ENCODE measurements around the gene SERPINB12. TPM values are rescaled to one million over a fixed set of nuclear protein-coding genes. Genes with fewer than 3 reads are reported as not detected.

The SERPINB12 gene
- polyA plus RNA-seq (2013, experiment 1 of 2), result not detected
- polyA plus RNA-seq (2013, experiment 2 of 2), result not detected

GRCh38 chr18:63542069-63542468 is at the start of gene SERPINB12:
SERPINB12 (plus strand) TSS chr18:63542369; CDS start chr18:63556160, 13,791 bp downstream.
- Histone ChIP-seq H3K36me3 (ENCODE audit: control insufficient read depth, insufficient read depth, low read length) (no peaks in the 10 kb centered on the region), H3K4me1 (ENCODE audit: control insufficient read depth, insufficient read depth, low read length, poor library complexity, severe bottlenecking) (no peaks in the 10 kb centered on the region), H3K27ac (ENCODE audit: low read depth, low read length, severe bottlenecking) (no peak within 1 kb of the TSS), H3K9me3 (ENCODE audit: control insufficient read depth, low read length) (no peaks in the 10 kb centered on the region), H3K4me3 (ENCODE audit: extremely low read depth, insufficient read depth, low read length, poor library complexity, severe bottlenecking) (no peak within 1 kb of the TSS)
- no CpG with 5 or more reads among the region's 1 CpG for WGBS, 2 experiments (ENCODE audit: insufficient coverage in 2 of 2)

- H3K4me1 ChIP-seq (ENCODE audit: control insufficient read depth, insufficient read depth, low read length, poor library complexity, severe bottlenecking), result no peaks in the 10 kb centered on the region
- 88 to 90% methylated on average over 3 of the region's 3 CpGs for WGBS, 2 experiments (ENCODE audit: insufficient coverage in 2 of 2)
- no peaks in the 10 kb centered on the region for H3K9me3 ChIP-seq (ENCODE audit: control insufficient read depth, low read length)
- H3K4me3 ChIP-seq (ENCODE audit: extremely low read depth, insufficient read depth, low read length, poor library complexity, severe bottlenecking), result no peak overlapping the region
- H3K36me3 ChIP-seq (ENCODE audit: control insufficient read depth, insufficient read depth, low read length), result no peaks in the 10 kb centered on the region
- H3K27ac ChIP-seq (ENCODE audit: low read depth, low read length, severe bottlenecking), result no peak overlapping the region
Measured at GRCh38 chr18:63492851-63493250, 49.3 kb upstream of the SERPINB12 start.

- Histone ChIP-seq H3K4me1 (ENCODE audit: control insufficient read depth, insufficient read depth, low read length, poor library complexity, severe bottlenecking) (no peaks in the 10 kb centered on the region), H3K9me3 (ENCODE audit: control insufficient read depth, low read length) (no peaks in the 10 kb centered on the region), H3K4me3 (ENCODE audit: extremely low read depth, insufficient read depth, low read length, poor library complexity, severe bottlenecking) (no peak overlapping the region), H3K27ac (ENCODE audit: low read depth, low read length, severe bottlenecking) (no peak overlapping the region), H3K36me3 (ENCODE audit: control insufficient read depth, insufficient read depth, low read length) (no peaks in the 10 kb centered on the region)
- no CpG with 5 or more reads among the region's 2 CpGs for WGBS, 2 experiments (ENCODE audit: insufficient coverage in 2 of 2)
Measured at GRCh38 chr18:63495675-63496074, 46.5 kb upstream of the SERPINB12 start.

- Histone ChIP-seq H3K4me3 (ENCODE audit: extremely low read depth, insufficient read depth, low read length, poor library complexity, severe bottlenecking) (no peak overlapping the region), H3K9me3 (ENCODE audit: control insufficient read depth, low read length) (no peaks in the 10 kb centered on the region), H3K27ac (ENCODE audit: low read depth, low read length, severe bottlenecking) (no peak overlapping the region), H3K4me1 (ENCODE audit: control insufficient read depth, insufficient read depth, low read length, poor library complexity, severe bottlenecking) (no peaks in the 10 kb centered on the region), H3K36me3 (ENCODE audit: control insufficient read depth, insufficient read depth, low read length) (no peaks in the 10 kb centered on the region)
- WGBS, 2 experiments (ENCODE audit: insufficient coverage in 2 of 2), result 100% methylated on average over 1 of the region's 2 CpGs; no CpG with 5 or more reads in 1 of the 2 experiments
Measured at GRCh38 chr18:63505566-63506335, 36.4 kb upstream of the SERPINB12 start.

GRCh38 chr18:63506336-63506646 is 35.9 kb upstream of the SERPINB12 start:
- no peaks in the 10 kb centered on the region for H3K4me1 ChIP-seq (ENCODE audit: control insufficient read depth, insufficient read depth, low read length, poor library complexity, severe bottlenecking)
- no peaks in the 10 kb centered on the region for H3K9me3 ChIP-seq (ENCODE audit: control insufficient read depth, low read length)
- H3K27ac ChIP-seq (ENCODE audit: low read depth, low read length, severe bottlenecking), result no peak overlapping the region
- H3K4me3 ChIP-seq (ENCODE audit: extremely low read depth, insufficient read depth, low read length, poor library complexity, severe bottlenecking), result no peak overlapping the region
- 100% methylated on average over 1 of the region's 3 CpGs; no CpG with 5 or more reads in 1 of the 2 experiments for WGBS, 2 experiments (ENCODE audit: insufficient coverage in 2 of 2)
- no peaks in the 10 kb centered on the region for H3K36me3 ChIP-seq (ENCODE audit: control insufficient read depth, insufficient read depth, low read length)

- Histone ChIP-seq H3K4me1 (ENCODE audit: control insufficient read depth, insufficient read depth, low read length, poor library complexity, severe bottlenecking) (no peaks in the 10 kb centered on the region), H3K27ac (ENCODE audit: low read depth, low read length, severe bottlenecking) (no peak overlapping the region)
- 63 to 90% methylated on average over 1 to 2 of the region's 3 CpGs for WGBS, 2 experiments (ENCODE audit: insufficient coverage in 2 of 2)
Measured at GRCh38 chr18:63508596-63508995, 33.6 kb upstream of the SERPINB12 start.

GRCh38 chr18:63511285-63511684 is 30.9 kb upstream of the SERPINB12 start:
- Histone ChIP-seq H3K4me3 (ENCODE audit: extremely low read depth, insufficient read depth, low read length, poor library complexity, severe bottlenecking) (no peak overlapping the region), H3K9me3 (ENCODE audit: control insufficient read depth, low read length) (no peaks in the 10 kb centered on the region), H3K27ac (ENCODE audit: low read depth, low read length, severe bottlenecking) (no peak overlapping the region), H3K36me3 (ENCODE audit: control insufficient read depth, insufficient read depth, low read length) (no peaks in the 10 kb centered on the region), H3K4me1 (ENCODE audit: control insufficient read depth, insufficient read depth, low read length, poor library complexity, severe bottlenecking) (no peaks in the 10 kb centered on the region)
- 4 to 20% methylated on average over 3 to 4 of the region's 7 CpGs for WGBS, 2 experiments (ENCODE audit: insufficient coverage in 2 of 2)

More at GRCh38 chr18:63508596-63508995, 33.6 kb upstream of the SERPINB12 start:
- H3K9me3 ChIP-seq (ENCODE audit: control insufficient read depth, low read length), result no peaks in the 10 kb centered on the region
- H3K36me3 ChIP-seq (ENCODE audit: control insufficient read depth, insufficient read depth, low read length), result no peaks in the 10 kb centered on the region
- H3K4me3 ChIP-seq (ENCODE audit: extremely low read depth, insufficient read depth, low read length, poor library complexity, severe bottlenecking), result no peak overlapping the region

- WGBS, 2 experiments (ENCODE audit: insufficient coverage in 2 of 2), result no CpG with 5 or more reads among the region's 6 CpGs
- no peak overlapping the region for H3K4me3 ChIP-seq (ENCODE audit: extremely low read depth, insufficient read depth, low read length, poor library complexity, severe bottlenecking)
- H3K27ac ChIP-seq (ENCODE audit: low read depth, low read length, severe bottlenecking), result no peak overlapping the region
- H3K4me1 ChIP-seq (ENCODE audit: control insufficient read depth, insufficient read depth, low read length, poor library complexity, severe bottlenecking), result no peaks in the 10 kb centered on the region
- H3K36me3 ChIP-seq (ENCODE audit: control insufficient read depth, insufficient read depth, low read length), result no peaks in the 10 kb centered on the region
- no peaks in the 10 kb centered on the region for H3K9me3 ChIP-seq (ENCODE audit: control insufficient read depth, low read length)
Measured at GRCh38 chr18:63514326-63514725, 27.8 kb upstream of the SERPINB12 start.

- H3K9me3 ChIP-seq (ENCODE audit: control insufficient read depth, low read length), result no peaks in the 10 kb centered on the region
- 93 to 95% methylated on average over 4 of the region's 9 CpGs for WGBS, 2 experiments (ENCODE audit: insufficient coverage in 2 of 2)
- H3K4me1 ChIP-seq (ENCODE audit: control insufficient read depth, insufficient read depth, low read length, poor library complexity, severe bottlenecking), result no peaks in the 10 kb centered on the region
- no peak overlapping the region for H3K4me3 ChIP-seq (ENCODE audit: extremely low read depth, insufficient read depth, low read length, poor library complexity, severe bottlenecking)
- no peak overlapping the region for H3K27ac ChIP-seq (ENCODE audit: low read depth, low read length, severe bottlenecking)
- H3K36me3 ChIP-seq (ENCODE audit: control insufficient read depth, insufficient read depth, low read length), result no peaks in the 10 kb centered on the region
Measured at GRCh38 chr18:63514888-63515678, 27.1 kb upstream of the SERPINB12 start.

GRCh38 chr18:63515801-63516200 is 26.4 kb upstream of the SERPINB12 start:
- Histone ChIP-seq H3K27ac (ENCODE audit: low read depth, low read length, severe bottlenecking) (no peak overlapping the region), H3K36me3 (ENCODE audit: control insufficient read depth, insufficient read depth, low read length) (no peaks in the 10 kb centered on the region), H3K4me3 (ENCODE audit: extremely low read depth, insufficient read depth, low read length, poor library complexity, severe bottlenecking) (no peak overlapping the region), H3K9me3 (ENCODE audit: control insufficient read depth, low read length) (no peaks in the 10 kb centered on the region), H3K4me1 (ENCODE audit: control insufficient read depth, insufficient read depth, low read length, poor library complexity, severe bottlenecking) (no peaks in the 10 kb centered on the region)
- WGBS, 2 experiments (ENCODE audit: insufficient coverage in 2 of 2), result no CpG with 5 or more reads among the region's 1 CpG
